Measurements from ENCODE around the gene RFT1.

GRCh38 chr3:53078656-53079055 is 51.6 kb downstream of the RFT1 start:
- TF ChIP-seq CTCF (IDR thresholded peaks at IDR 0.05) (no peak), POLR2A (IDR thresholded peaks at IDR 0.05) (no peak)
